GM12878 (cell line): ENCODE measurements around the gene SDCCAG8. TPM values are rescaled to one million over a fixed set of nuclear protein-coding genes. Genes with fewer than 3 reads are reported as not detected.

Source experiments
- ATAC-seq: fragments of 200-7000 bp; cut with Tn5 transposase; 3 replicates; pipeline ENCODE4 v1.9.1; 2020; ENCODE audit warnings: mild to moderate bottlenecking, moderate library complexity
- BruUV-seq: library from RNA; stranded (reverse); fragments of 400-500 nt; replicated peaks from 2 replicates; lab custom pipeline; 2021; lab: Mats Ljungman, UMichigan
- CTCF ChIA-PET: fragments of 300-600 bp; sonication (Branson Sonifier 250); formaldehyde crosslinking; extraction: SDS; loops from one replicate; lab custom pipeline; 2021; ENCODE audit warnings: inconsistent platforms; lab: Yijun Ruan, JAX
- POLR2A ChIA-PET: fragments of 350-600 bp; formaldehyde crosslinking; extraction: SDS; loops from one replicate; lab custom pipeline; 2021; ENCODE audit warnings: inconsistent platforms; lab: Charles Lee
- RAD21 ChIA-PET: fragments of 300-600 bp; sonication (Branson Sonifier 250); formaldehyde crosslinking; loops from one replicate; lab custom pipeline; 2023; ENCODE audit warnings: antibody characterized with exemption; ENCODE audit not compliant: unreplicated experiment; lab: Charles Lee
- SMC1A ChIA-PET: fragments of 300-600 bp; sonication (Branson Sonifier 250); formaldehyde crosslinking; loops from one replicate; lab custom pipeline; 2023; ENCODE audit not compliant: unreplicated experiment, uncharacterized antibody; lab: Charles Lee
- DNase-seq: peaks from one replicate; pipeline ENCODE4 v3.0.0-alpha.2; 2011; ENCODE audit warnings: low read depth, low spot score
- FAIRE-seq: peaks from 3 replicates; lab custom pipeline; 2011; peaks lifted over from hg19 to GRCh38; lab: Jason Lieb, UNC
- H2AFZ ChIP-seq: 2 replicates; pipeline ENCODE4 v1.6.0; 2011; ENCODE audit warnings: low read depth, low read length, control low read depth; ENCODE audit not compliant: control insufficient read depth
- H3K27ac ChIP-seq: 2 replicates; pipeline ENCODE4 v1.5.1; 2011; ENCODE audit warnings: control low read depth; ENCODE audit not compliant: control insufficient read depth, insufficient read depth
- H3K27me3 ChIP-seq, 2 experiments: replicated peaks in 1 of 2; 2 replicates each; pipeline versions ENCODE4 v1.6.0 to v1.6.1; 2011; ENCODE audit warnings: low read length in 1 of 2; ENCODE audit not compliant: control insufficient read depth in 2 of 2, insufficient read depth in 2 of 2
- H3K36me3 ChIP-seq, 2 experiments: 2 replicates each; pipeline ENCODE4 v1.5.1; 2011; ENCODE audit warnings: low read length in 1 of 2; ENCODE audit not compliant: control insufficient read depth in 2 of 2, insufficient read depth in 2 of 2
- H3K4me1 ChIP-seq: 2 replicates; pipeline ENCODE4 v1.6.1; 2011; ENCODE audit warnings: mild to moderate bottlenecking, low read length, moderate library complexity, mixed read lengths; ENCODE audit not compliant: control insufficient read depth, insufficient read depth
- H3K4me2 ChIP-seq: 2 replicates; pipeline ENCODE4 v1.6.0; 2011; ENCODE audit warnings: control low read depth; ENCODE audit not compliant: control insufficient read depth, insufficient read depth
- H3K4me3 ChIP-seq: fragments of 200-600 bp; sonication (generic); 2 replicates; pipeline ENCODE4 v1.5.1; 2016
- H3K79me2 ChIP-seq: 2 replicates; pipeline ENCODE4 v1.6.0; 2011; ENCODE audit warnings: low read length; ENCODE audit not compliant: control insufficient read depth, insufficient read depth
- H3K9ac ChIP-seq: 2 replicates; pipeline ENCODE4 v1.8.0; 2011; ENCODE audit warnings: low read length, control low read depth, mixed read lengths; ENCODE audit not compliant: control insufficient read depth, insufficient read depth
- H3K9me3 ChIP-seq: replicated peaks from 3 replicates; pipeline ENCODE4 v1.5.1; 2011; ENCODE audit warnings: mild to moderate bottlenecking, low read length; ENCODE audit not compliant: control insufficient read depth, insufficient read depth
- H4K20me1 ChIP-seq: 2 replicates; pipeline ENCODE4 v1.6.0; 2011; ENCODE audit not compliant: control insufficient read depth, insufficient read depth
- ATF2 ChIP-seq: IDR thresholded peaks from 2 replicates; pipeline ENCODE4 v1.6.1; 2012; ENCODE audit warnings: low read length, inconsistent platforms
- CHD2 ChIP-seq: IDR thresholded peaks from 2 replicates; pipeline ENCODE4 v1.6.1; 2011; ENCODE audit warnings: low read depth, low read length, improper control_type of control experiment, borderline replicate concordance
- IKZF1 ChIP-seq: fragments of 450-650 bp; conservative IDR thresholded peaks from 2 replicates; pipeline ENCODE4 v1.6.1; 2017; ENCODE audit warnings: antibody characterized with exemption, mild to moderate bottlenecking
- JUND ChIP-seq: IDR thresholded peaks from 2 replicates; pipeline ENCODE4 v1.6.1; 2012; ENCODE audit warnings: low read depth, mild to moderate bottlenecking, low read length, improper control_type of control experiment, moderate library complexity
- NFIC ChIP-seq: IDR thresholded peaks from 2 replicates; pipeline ENCODE4 v1.6.1; 2012; ENCODE audit warnings: low read depth, mild to moderate bottlenecking, inconsistent platforms, low read length, moderate library complexity
- RCOR1 ChIP-seq: conservative IDR thresholded peaks from 2 replicates; pipeline ENCODE4 v1.6.1; 2012; ENCODE audit warnings: low read depth, low read length, improper control_type of control experiment
- SMAD5 ChIP-seq: IDR thresholded peaks from 2 replicates; pipeline ENCODE4 v1.6.1; 2016; ENCODE audit warnings: antibody characterized with exemption, low read depth
- SRF ChIP-seq, 2 experiments: IDR thresholded peaks; 2 replicates each; pipeline ENCODE4 v1.6.1; 2011; ENCODE audit warnings: low read depth in 2 of 2, low read length in 2 of 2, mild to moderate bottlenecking in 1 of 2, moderate library complexity in 1 of 2
- ZNF384 ChIP-seq: IDR thresholded peaks from 2 replicates; pipeline ENCODE4 v1.6.1; 2012; ENCODE audit warnings: low read depth, mild to moderate bottlenecking, low read length, improper control_type of control experiment, borderline replicate concordance
- ZZZ3 ChIP-seq: IDR thresholded peaks from 2 replicates; pipeline ENCODE4 v1.6.1; 2011; ENCODE audit warnings: low read depth; ENCODE audit not compliant: control insufficient read depth, insufficient read length
- WGBS: methylation state at CpG from one replicate; pipeline ENCODE4 v1.1.6; 2016; ENCODE audit warnings: low lambda C conversion rate; ENCODE audit not compliant: insufficient replicate concordance, insufficient coverage; ENCODE audit errors: missing lambda C conversion rate; 5-methylcytosine and 5-hydroxymethylcytosine counted together
- in situ Hi-C: fragments of 300-500 bp; cut with MboI; formaldehyde crosslinking; loops from 9 replicates; pipeline ENCODE4 v1.14.3; 2018; ENCODE audit warnings: mixed read lengths
- intact Hi-C: fragments of 100-400 bp; cut with micrococcal nuclease; formaldehyde crosslinking; loops from one replicate; pipeline ENCODE4 v1.14.2; 2022; ENCODE audit not compliant: unreplicated experiment
- polyA plus RNA-seq, 11 experiments: library from polyadenylated mRNA; depleted of rRNA in 4 of 11; unstranded in 6 of 11; stranded (reverse) in 5 of 11; fragments of >200 nt; fragmentation: Nextera tagmentation in 4 of 11; fragmentation: Illumina TruSeq in 1 of 11; extraction: Ambion mirVana in 4 of 11; extraction: Trizol in 1 of 11; gene quantifications; 1 replicate in 1 of 11; 2 replicates in 10 of 11; pipeline versions ENCODE4 v1.2.1 to v1.2.3, GENCODE V29; 2011 to 2016; ENCODE audit warnings: inconsistent platforms in 2 of 11, missing spikeins in 2 of 11, low read depth in 1 of 11
- total RNA-seq, 4 experiments: library from RNA; depleted of rRNA in 3 of 4; stranded (reverse); fragments of >200 nt in 3 of 4; fragmentation: Illumina TruSeq in 1 of 4; extraction: Trizol in 1 of 4; gene quantifications; 2 replicates each; pipeline versions ENCODE4 v1.2.1 to v1.2.3, GENCODE V29; 2013 to 2021

Gene SDCCAG8
- total and polyA plus RNA-seq, 10 of the 15 experiments (the other 5 are each of a cell fraction or from before 2014, with no cell fraction given) = 15.0 to 25.6 (median 20.6) TPM

- TF ChIP-seq ZZZ3 (no peak), NFIC (no peak), RCOR1 (no peak), ZNF384 (no peak), SRF (IDR thresholded peaks at IDR 0.05; ENCODE audit: low read depth in 2 of 2, low read length in 2 of 2) (no peak), IKZF1 (no peak), SMAD5 (no peak), CHD2 (no peak), JUND (no peak), ATF2 (no peak)
- intact Hi-C loops (no loop called here), in situ Hi-C loops (no loop called here)
- Histone ChIP-seq H3K9ac (no peak overlapping the region), H3K9me3 (no peaks in the 10 kb centered on the region), H3K36me3 (no peaks in the 10 kb centered on the region; a peak in 1 of 4 replicates), H3K4me3 (no peak overlapping the region), H4K20me1 (no peaks in the 10 kb centered on the region), H3K79me2 (no peaks in the 10 kb centered on the region), H2AFZ (no peak overlapping the region), H3K27ac (no peak overlapping the region), H3K4me1 (no peaks in the 10 kb centered on the region), H3K4me2 (no peak overlapping the region), H3K27me3 (no peaks in the 10 kb centered on the region)
- ChIA-PET RAD21 (no interaction called here), SMC1A (no interaction called here), CTCF (no interaction called here), POLR2A (no interaction called here)
- no TSS peak for BruUV-seq
- FAIRE-seq = no peak
- WGBS = 96% methylated on average over 11 of the region's 11 CpGs
- DNase-seq = no peak
- no peak for ATAC-seq
These were observed 241.0 kb downstream of the SDCCAG8 start for GRCh38 chr1:243496806-243497205.
